ENCODE results near the gene QKI. TPM values are rescaled to one million over a fixed set of nuclear protein-coding genes. Genes with fewer than 3 reads are reported as not detected.
A peak's percentile ranks its signal among the peaks of the same experiment; 100 is the strongest.

Gene QKI
- total and polyA plus RNA-seq, 2 of the 8 experiments (the other 6 are each of a cell fraction or from before 2014, with no cell fraction given), result 181 to 183 TPM

- H3K27me3 ChIP-seq (replicated peaks in 1 of 4; ENCODE audit: control insufficient read depth in 3 of 4, extremely low read depth in 1 of 4, insufficient read depth in 3 of 4, low read length in 3 of 4), result no peaks in the 10 kb centered on the region; a peak in 1 of 7 replicates
- no peak for FAIRE-seq
- peaks cover 3 to 30% of the 10 kb centered on the region in 2 experiments; a peak in 3 of 4 replicates for H3K79me2 ChIP-seq (ENCODE audit: control insufficient read depth in 1 of 2, insufficient read depth in 2 of 2, low read length in 2 of 2)
- peak overlapping the region; percentile 61 to 79 (median 75) for H3K4me3 ChIP-seq (ENCODE audit: extremely low read depth in 1 of 4, insufficient read depth in 2 of 4, low read depth in 3 of 4, low read length in 4 of 4)
- peaks cover 0 to 8% (median 3%) of the 10 kb centered on the region in 4 experiments; a peak in 5 of 7 replicates for H3K4me1 ChIP-seq (replicated peaks in 1 of 4; ENCODE audit: control insufficient read depth in 3 of 4, insufficient read depth in 4 of 4, low read length in 3 of 4)
- peak overlapping the region; percentile 3 to 47 (median 24); a peak in 6 of 7 replicates for H3K9ac ChIP-seq (replicated peaks in 1 of 4; ENCODE audit: extremely low read depth in 1 of 4, low read depth in 3 of 4, low read length in 3 of 4)
- ChIA-PET POLR2A (ENCODE audit: partially characterized antibody) (no interaction called here), CTCF (ENCODE audit: partially characterized antibody) (interaction anchor here (0.6 kb wide), 1 partner anchor 240 kb away, joined by 3 read pairs; no protein-coding TSS in a partner anchor)
- peak overlapping the region; percentile 78 to 86 for H3K4me2 ChIP-seq (ENCODE audit: insufficient read depth in 1 of 2, low read depth in 2 of 2, low read length in 2 of 2)
- no peak overlapping the region for H2BK12ac ChIP-seq (ENCODE audit: low read depth, low read length)
- no peak overlapping the region for H3K27ac ChIP-seq (ENCODE audit: low read depth, low read length)
- H4K8ac ChIP-seq (ENCODE audit: extremely low read depth, insufficient read depth, low read length), result no peak overlapping the region
- peak overlapping the region; percentile 93 for H4K91ac ChIP-seq (replicated peaks; ENCODE audit: insufficient read length, low read length)
- 23% methylated on average over 14 of the region's 14 CpGs; no CpG with 5 or more reads in 1 of the 2 experiments for WGBS, 2 experiments (ENCODE audit: extremely low coverage in 1 of 2, insufficient coverage in 1 of 2, insufficient read length in 1 of 2, insufficient replicate concordance in 2 of 2, low coverage in 1 of 2, low lambda C conversion rate in 2 of 2, missing lambda C conversion rate in 1 of 2)
- no peak overlapping the region for H3K14ac ChIP-seq (ENCODE audit: insufficient read length)
- H2BK5ac ChIP-seq (ENCODE audit: low read depth, low read length), result no peak overlapping the region
- H3K9me3 ChIP-seq (ENCODE audit: insufficient read depth in 2 of 2, low read depth in 1 of 2, low read length in 1 of 2), result no peaks in the 10 kb centered on the region
- H2BK15ac ChIP-seq (ENCODE audit: low read length), result no peak overlapping the region
- no peak overlapping the region for H2AFZ ChIP-seq (ENCODE audit: low read length)
- H4K20me1 ChIP-seq (replicated peaks in 1 of 2; ENCODE audit: control insufficient read depth in 1 of 2, insufficient read depth in 2 of 2, low read length in 2 of 2), result peaks cover 2% of the 10 kb centered on the region in 2 experiments
- no peaks in the 10 kb centered on the region for H3K79me1 ChIP-seq (ENCODE audit: low read depth, low read length)
- no peak overlapping the region for H4K5ac ChIP-seq (ENCODE audit: insufficient read length, low read depth, low read length)
- no peaks in the 10 kb centered on the region for H3K36me3 ChIP-seq (ENCODE audit: control insufficient read depth in 2 of 4, insufficient read depth in 4 of 4, low read length in 3 of 4)
- H2AK5ac ChIP-seq (ENCODE audit: low read depth, low read length), result no peak overlapping the region
- no peak overlapping the region for H2BK120ac ChIP-seq (replicated peaks; ENCODE audit: low read depth, low read length)
- H3K23ac ChIP-seq (ENCODE audit: insufficient read length), result no peak overlapping the region
- peaks cover 8% of the 10 kb centered on the region; the same call in 1 of the 2 replicates for H3K23me2 ChIP-seq (ENCODE audit: low read depth, low read length)
- no peak overlapping the region for H2BK20ac ChIP-seq (ENCODE audit: low read length)
- no peak for DNase-seq (ENCODE audit: low read depth in 1 of 2, low spot score in 2 of 2)
- H3K56ac ChIP-seq (replicated peaks; ENCODE audit: insufficient read length, low read depth, low read length), result no peak overlapping the region
- H3K18ac ChIP-seq (ENCODE audit: extremely low read depth, low read length), result no peak overlapping the region; the same call in 1 of the 2 replicates
- H3K4ac ChIP-seq (replicated peaks; ENCODE audit: insufficient read length, low read depth, low read length), result no peak overlapping the region
- TF ChIP-seq CTBP2 (IDR thresholded peaks at IDR 0.05; ENCODE audit: borderline replicate concordance, insufficient read depth, insufficient read length, low read length), result no peak
- TF ChIP-seq, protein P1, sequence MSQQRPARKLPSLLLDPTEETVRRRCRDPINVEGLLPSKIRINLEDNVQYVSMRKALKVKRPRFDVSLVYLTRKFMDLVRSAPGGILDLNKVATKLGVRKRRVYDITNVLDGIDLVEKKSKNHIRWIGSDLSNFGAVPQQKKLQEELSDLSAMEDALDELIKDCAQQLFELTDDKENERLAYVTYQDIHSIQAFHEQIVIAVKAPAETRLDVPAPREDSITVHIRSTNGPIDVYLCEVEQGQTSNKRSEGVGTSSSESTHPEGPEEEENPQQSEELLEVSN (IDR thresholded peaks at IDR 0.05), result no peak
- TF ChIP-seq SRF (IDR thresholded peaks at IDR 0.05; ENCODE audit: low read depth, low read length), result no peak
- no peak for TF ChIP-seq POLR2A (IDR thresholded peaks at IDR 0.05; ENCODE audit: control extremely low read depth in 1 of 2, low read depth in 2 of 2, low read length in 2 of 2)
- no peak for TF ChIP-seq GTF2F1 (IDR thresholded peaks at IDR 0.05; ENCODE audit: borderline replicate concordance, low read depth, low read length)
- TF ChIP-seq YY1 (IDR thresholded peaks at IDR 0.05; ENCODE audit: low read depth, low read length), result no peak
- no peak for TF ChIP-seq USF2 (IDR thresholded peaks at IDR 0.05; ENCODE audit: low read length)
- TF ChIP-seq KDM4A (IDR thresholded peaks at IDR 0.05; ENCODE audit: low read depth, low read length, severe bottlenecking), result no peak
- no peak for TF ChIP-seq ASH2L (IDR thresholded peaks at IDR 0.05; ENCODE audit: low read length)
- no peak for TF ChIP-seq SUZ12 (IDR thresholded peaks at IDR 0.05; ENCODE audit: low read length)
- no peak for TF ChIP-seq KDM1A (IDR thresholded peaks at IDR 0.05; ENCODE audit: borderline replicate concordance, low read length)
- TF ChIP-seq GABPA (IDR thresholded peaks at IDR 0.05; ENCODE audit: borderline replicate concordance, insufficient read depth, low read length), result no peak
These were observed 1.6 kb upstream of the QKI start for GRCh38 chr6:163412801-163413344.
